HepG2 (cell line): Measurements from ENCODE around the gene CHST2. TPM values are rescaled to one million over a fixed set of nuclear protein-coding genes. Genes with fewer than 3 reads are reported as not detected.

Source experiments
- ATAC-seq: fragments of 200-7000 bp; cut with Tn5 transposase; 3 replicates; pipeline ENCODE4 v1.9.1; 2020; ENCODE audit warnings: mild to moderate bottlenecking, moderate library complexity
- BruUV-seq: library from RNA; stranded (reverse); fragments of 400-500 nt; replicated peaks from 2 replicates; lab custom pipeline; 2021; lab: Mats Ljungman, UMichigan
- CTCF ChIA-PET: fragments of 300-600 bp; formaldehyde crosslinking; extraction: SDS; loops from one replicate; lab custom pipeline; 2021; ENCODE audit warnings: low total read pairs, inconsistent platforms, low intra/inter-chr PET ratio; lab: Yijun Ruan, JAX
- POLR2A ChIA-PET: fragments of 350-600 bp; sonication (Branson Sonifier 250); formaldehyde crosslinking; loops from one replicate; lab custom pipeline; 2020; ENCODE audit warnings: antibody characterized with exemption, inconsistent platforms; lab: Yijun Ruan, JAX
- DNase-seq: peaks from one replicate; pipeline ENCODE4 v3.0.0-alpha.2; 2015; ENCODE audit warnings: low spot score
- FAIRE-seq: peaks from 3 replicates; lab custom pipeline; 2011; peaks lifted over from hg19 to GRCh38; lab: Jason Lieb, UNC
- H2AFZ ChIP-seq: one replicate; pipeline ENCODE4 v1.6.1; 2011; ENCODE audit warnings: low read length, inconsistent platforms
- H3K27ac ChIP-seq: fragments of 300-600 bp; 3 replicates; pipeline ENCODE4 v1.8.0; 2011; ENCODE audit warnings: mixed run types, mild to moderate bottlenecking, mixed read lengths, low read length, inconsistent platforms; ENCODE audit not compliant: insufficient read depth; ENCODE audit errors: extremely low read length
- H3K27me3 ChIP-seq, 2 experiments: fragments of 200-600 bp in 1 of 2; 2 replicates in 1 of 2; 3 replicates in 1 of 2; pipeline versions ENCODE4 v1.6.0 to v1.8.0; 2011; ENCODE audit warnings: low read length in 2 of 2, mild to moderate bottlenecking in 2 of 2, moderate library complexity in 2 of 2, inconsistent platforms in 1 of 2; ENCODE audit not compliant: insufficient read depth in 2 of 2, control insufficient read depth in 1 of 2
- H3K36me3 ChIP-seq, 2 experiments: fragments of 200-600 bp in 1 of 2; replicated peaks in 1 of 2; 2 replicates in 1 of 2; 3 replicates in 1 of 2; pipeline versions ENCODE4 v1.5.1 to v1.8.0; 2011; ENCODE audit warnings: low read length in 2 of 2, inconsistent platforms in 1 of 2; ENCODE audit not compliant: insufficient read depth in 2 of 2, control insufficient read depth in 1 of 2
- H3K4me1 ChIP-seq: 2 replicates; pipeline ENCODE4 v1.5.1; 2012; ENCODE audit warnings: low read length, inconsistent platforms; ENCODE audit not compliant: insufficient read depth
- H3K4me2 ChIP-seq: 2 replicates; pipeline ENCODE4 v1.6.0; 2011; ENCODE audit warnings: low read depth, low read length, inconsistent platforms
- H3K4me3 ChIP-seq, 3 experiments: fragments of 200-600 bp in 1 of 3; sonication (generic), shearing (Covaris generic) in 1 of 3; replicated peaks in 1 of 3; 2 replicates each; pipeline ENCODE4 v1.5.1; 2011 to 2016; ENCODE audit warnings: low read length in 3 of 3, inconsistent platforms in 2 of 3, low read depth in 2 of 3, mild to moderate bottlenecking in 2 of 3, control low read depth in 1 of 3, mixed read lengths in 1 of 3; ENCODE audit not compliant: insufficient read depth in 1 of 3
- H3K79me2 ChIP-seq: one replicate; pipeline ENCODE4 v1.6.1; 2011; ENCODE audit warnings: low read length, inconsistent platforms; ENCODE audit not compliant: insufficient read depth
- H3K9ac ChIP-seq: 2 replicates; pipeline ENCODE4 v1.6.0; 2011; ENCODE audit warnings: mild to moderate bottlenecking, low read depth, low read length, inconsistent platforms; ENCODE audit not compliant: insufficient read depth
- H3K9me3 ChIP-seq: 2 replicates; pipeline ENCODE4 v1.5.1; 2012; ENCODE audit warnings: mild to moderate bottlenecking, low read length
- H4K20me1 ChIP-seq: 2 replicates; pipeline ENCODE4 v1.6.0; 2011; ENCODE audit warnings: inconsistent platforms, mild to moderate bottlenecking, low read length, moderate library complexity; ENCODE audit not compliant: insufficient read depth
- KLF11 ChIP-seq: IDR thresholded peaks from 2 replicates; pipeline ENCODE4 v1.6.1; 2016; ENCODE audit warnings: missing compliant biosample characterization
- PRPF4 ChIP-seq: fragments of 200-400 bp; formaldehyde crosslinking; IDR thresholded peaks from 2 replicates; pipeline ENCODE4 v1.6.1; 2016; ENCODE audit warnings: low read length, low read depth; ENCODE audit not compliant: poor library complexity, severe bottlenecking
- TRIM24 ChIP-seq: sonication (generic); formaldehyde crosslinking; IDR thresholded peaks from 2 replicates; pipeline ENCODE4 v1.8.0; 2022; ENCODE audit warnings: mild to moderate bottlenecking, missing genetic modification reagents
- TSC22D2 ChIP-seq: sonication (generic); formaldehyde crosslinking; IDR thresholded peaks from 2 replicates; pipeline ENCODE4 v1.5.1; 2020; ENCODE audit warnings: missing genetic modification reagents, mild to moderate bottlenecking, borderline replicate concordance
- ZBTB7A ChIP-seq: sonication (generic); formaldehyde crosslinking; IDR thresholded peaks from 2 replicates; pipeline ENCODE4 v1.8.0; 2022; ENCODE audit warnings: mild to moderate bottlenecking, missing genetic modification reagents
- ZNF292 ChIP-seq: sonication (generic); formaldehyde crosslinking; IDR thresholded peaks from 2 replicates; pipeline ENCODE4 v1.8.1; 2022; ENCODE audit warnings: mild to moderate bottlenecking, low read depth, missing genetic modification reagents, borderline replicate concordance
- ZNF335 ChIP-seq: sonication (generic); formaldehyde crosslinking; IDR thresholded peaks from 2 replicates; pipeline ENCODE4 v1.4.0; 2020; ENCODE audit warnings: missing genetic modification reagents
- ZNF441 ChIP-seq: sonication (generic); formaldehyde crosslinking; IDR thresholded peaks from 2 replicates; pipeline ENCODE4 v1.7.0; 2021; ENCODE audit warnings: missing genetic modification reagents, borderline replicate concordance
- ZNF530 ChIP-seq: sonication (generic); formaldehyde crosslinking; IDR thresholded peaks from 2 replicates; pipeline ENCODE4 v1.5.0; 2020; ENCODE audit warnings: low read depth, mild to moderate bottlenecking, missing genetic modification reagents
- ZNF552 ChIP-seq: sonication (generic); formaldehyde crosslinking; IDR thresholded peaks from 2 replicates; pipeline ENCODE4 v1.9.0; 2022; ENCODE audit warnings: missing genetic modification reagents, mild to moderate bottlenecking, borderline replicate concordance
- ZNF558 ChIP-seq: sonication (generic); formaldehyde crosslinking; IDR thresholded peaks from 2 replicates; pipeline ENCODE4 v1.9.0; 2022; ENCODE audit warnings: mild to moderate bottlenecking, missing genetic modification reagents, borderline replicate concordance
- ZNF780A ChIP-seq: sonication (generic); formaldehyde crosslinking; IDR thresholded peaks from 2 replicates; pipeline ENCODE4 v1.8.0; 2022; ENCODE audit warnings: mild to moderate bottlenecking, missing genetic modification reagents, moderate library complexity
- WGBS: methylation state at CpG from one replicate; pipeline ENCODE4 v1.1.6; 2017; ENCODE audit warnings: low lambda C conversion rate; 5-methylcytosine and 5-hydroxymethylcytosine counted together
- in situ Hi-C: cut with HindIII; loops from 2 replicates; pipeline ENCODE4 v1.10.0; 2017; ENCODE audit warnings: low pct_unique_long_range_greater_than_20kb; ENCODE audit not compliant: extremely low pct_ligation_motif_present
- intact Hi-C: fragments of 100-400 bp; cut with micrococcal nuclease; formaldehyde crosslinking; loops from one replicate; pipeline ENCODE4 v1.10.0; 2022; ENCODE audit not compliant: unreplicated experiment
- polyA plus RNA-seq, 8 experiments: library from polyadenylated mRNA; depleted of rRNA in 3 of 8; stranded (reverse) in 7 of 8; unstranded in 1 of 8; fragments of >200 nt; fragmentation: Illumina TruSeq in 4 of 8; extraction: Trizol in 4 of 8; gene quantifications; 2 replicates each; pipeline versions ENCODE4 v1.2.1 to v1.2.3, GENCODE V29; 2011 to 2016; ENCODE audit warnings: low read depth in 4 of 8, missing spikeins in 1 of 8, mixed read lengths in 1 of 8; ENCODE audit not compliant: insufficient read depth in 1 of 8
- total RNA-seq, 5 experiments: library from RNA; depleted of rRNA; stranded (reverse); fragments of >200 nt; fragmentation: Illumina TruSeq; extraction: Trizol; gene quantifications; 2 replicates each; pipeline ENCODE4 v1.2.3, GENCODE V29; 2016; ENCODE audit warnings: low read depth in 1 of 5
- TF ChIP-seq, protein P1 (sequence below): sonication (generic); formaldehyde crosslinking; IDR thresholded peaks from 2 replicates; pipeline ENCODE4 v1.8.1; 2022; ENCODE audit warnings: mild to moderate bottlenecking, missing genetic modification reagents
- TF ChIP-seq, protein P2 (sequence below): sonication (generic); formaldehyde crosslinking; IDR thresholded peaks from 2 replicates; pipeline ENCODE4 v1.4.0; 2020; ENCODE audit warnings: missing genetic modification reagents
- TF ChIP-seq, protein P3 (sequence below): sonication (generic); formaldehyde crosslinking; IDR thresholded peaks from 2 replicates; pipeline ENCODE4 v1.4.0; 2020; ENCODE audit warnings: missing genetic modification reagents, borderline replicate concordance
- TF ChIP-seq, protein P4 (sequence below): sonication (generic); formaldehyde crosslinking; IDR thresholded peaks from 2 replicates; pipeline ENCODE4 v1.4.0; 2020; ENCODE audit warnings: mild to moderate bottlenecking, missing genetic modification reagents

CHST2 gene
- total and polyA plus RNA-seq, 2 of the 13 experiments (the other 11 are each of a cell fraction or from before 2014, with no cell fraction given), result not detected

DNA sequence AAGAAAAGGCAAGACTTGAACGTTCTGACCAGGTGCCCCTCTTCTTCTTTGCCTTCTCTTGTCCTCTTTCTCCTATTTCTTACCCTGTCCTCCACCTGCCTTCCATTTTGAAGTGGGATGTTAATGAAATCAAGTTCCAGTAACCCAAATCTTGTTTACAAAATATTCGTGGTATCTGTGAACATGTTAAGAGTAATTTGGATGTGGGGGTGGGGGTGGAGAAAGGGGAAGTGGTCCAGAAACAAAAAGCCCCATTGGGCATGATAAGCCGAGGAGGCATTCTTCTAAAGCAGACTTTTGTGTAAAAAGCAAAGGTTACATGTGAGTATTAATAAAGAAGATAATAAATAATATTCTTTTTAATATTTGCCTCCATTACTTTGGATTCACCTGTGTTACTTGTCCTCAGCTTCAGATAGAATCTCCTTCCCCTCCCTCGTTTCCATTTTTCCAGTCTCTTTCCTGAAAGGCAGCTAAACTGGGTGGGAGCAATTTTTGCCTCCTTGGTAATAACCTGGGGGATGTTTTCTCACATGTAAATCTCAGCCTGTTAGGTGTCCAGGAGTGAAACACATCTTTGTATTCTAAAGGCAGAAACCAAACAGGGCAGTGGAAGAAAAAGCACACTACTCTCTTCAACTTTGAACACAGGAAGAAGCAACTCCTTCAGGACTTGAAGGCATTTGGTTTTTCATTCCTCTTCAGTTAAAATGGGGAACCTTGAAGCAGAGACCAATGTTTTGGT, 3.2 kb downstream of the CHST2 start:
- H2AFZ ChIP-seq, result no peak overlapping the region
- H3K4me1 ChIP-seq, result peaks cover 13% of the 10 kb centered on the region
- TF ChIP-seq ZNF558 (CRISPR knock-in tag), result no peak
- no peak for TF ChIP-seq PRPF4
- TF ChIP-seq ZNF780A (CRISPR knock-in tag), result no peak
- TF ChIP-seq ZBTB7A (CRISPR knock-in tag), result no peak
- TF ChIP-seq ZNF292 (CRISPR knock-in tag), result no peak
- TF ChIP-seq, protein P1, sequence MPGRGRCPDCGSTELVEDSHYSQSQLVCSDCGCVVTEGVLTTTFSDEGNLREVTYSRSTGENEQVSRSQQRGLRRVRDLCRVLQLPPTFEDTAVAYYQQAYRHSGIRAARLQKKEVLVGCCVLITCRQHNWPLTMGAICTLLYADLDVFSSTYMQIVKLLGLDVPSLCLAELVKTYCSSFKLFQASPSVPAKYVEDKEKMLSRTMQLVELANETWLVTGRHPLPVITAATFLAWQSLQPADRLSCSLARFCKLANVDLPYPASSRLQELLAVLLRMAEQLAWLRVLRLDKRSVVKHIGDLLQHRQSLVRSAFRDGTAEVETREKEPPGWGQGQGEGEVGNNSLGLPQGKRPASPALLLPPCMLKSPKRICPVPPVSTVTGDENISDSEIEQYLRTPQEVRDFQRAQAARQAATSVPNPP, result no peak
- TF ChIP-seq TSC22D2 (CRISPR knock-in tag), result no peak
- no peak for TF ChIP-seq ZNF335
- TF ChIP-seq, protein P2, sequence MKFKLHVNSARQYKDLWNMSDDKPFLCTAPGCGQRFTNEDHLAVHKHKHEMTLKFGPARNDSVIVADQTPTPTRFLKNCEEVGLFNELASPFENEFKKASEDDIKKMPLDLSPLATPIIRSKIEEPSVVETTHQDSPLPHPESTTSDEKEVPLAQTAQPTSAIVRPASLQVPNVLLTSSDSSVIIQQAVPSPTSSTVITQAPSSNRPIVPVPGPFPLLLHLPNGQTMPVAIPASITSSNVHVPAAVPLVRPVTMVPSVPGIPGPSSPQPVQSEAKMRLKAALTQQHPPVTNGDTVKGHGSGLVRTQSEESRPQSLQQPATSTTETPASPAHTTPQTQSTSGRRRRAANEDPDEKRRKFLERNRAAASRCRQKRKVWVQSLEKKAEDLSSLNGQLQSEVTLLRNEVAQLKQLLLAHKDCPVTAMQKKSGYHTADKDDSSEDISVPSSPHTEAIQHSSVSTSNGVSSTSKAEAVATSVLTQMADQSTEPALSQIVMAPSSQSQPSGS (CRISPR knock-in tag), result no peak
- no peak for TF ChIP-seq TRIM24 (CRISPR knock-in tag)
- TF ChIP-seq ZNF552, result no peak
- TF ChIP-seq, protein P3, sequence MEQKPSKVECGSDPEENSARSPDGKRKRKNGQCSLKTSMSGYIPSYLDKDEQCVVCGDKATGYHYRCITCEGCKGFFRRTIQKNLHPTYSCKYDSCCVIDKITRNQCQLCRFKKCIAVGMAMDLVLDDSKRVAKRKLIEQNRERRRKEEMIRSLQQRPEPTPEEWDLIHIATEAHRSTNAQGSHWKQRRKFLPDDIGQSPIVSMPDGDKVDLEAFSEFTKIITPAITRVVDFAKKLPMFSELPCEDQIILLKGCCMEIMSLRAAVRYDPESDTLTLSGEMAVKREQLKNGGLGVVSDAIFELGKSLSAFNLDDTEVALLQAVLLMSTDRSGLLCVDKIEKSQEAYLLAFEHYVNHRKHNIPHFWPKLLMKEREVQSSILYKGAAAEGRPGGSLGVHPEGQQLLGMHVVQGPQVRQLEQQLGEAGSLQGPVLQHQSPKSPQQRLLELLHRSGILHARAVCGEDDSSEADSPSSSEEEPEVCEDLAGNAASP (CRISPR knock-in tag), result no peak
- no peak for TF ChIP-seq ZNF530
- no peak for TF ChIP-seq KLF11 (CRISPR knock-in tag)
- TF ChIP-seq, protein P4, sequence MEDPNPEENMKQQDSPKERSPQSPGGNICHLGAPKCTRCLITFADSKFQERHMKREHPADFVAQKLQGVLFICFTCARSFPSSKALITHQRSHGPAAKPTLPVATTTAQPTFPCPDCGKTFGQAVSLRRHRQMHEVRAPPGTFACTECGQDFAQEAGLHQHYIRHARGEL (CRISPR knock-in tag), result no peak
- no peak for TF ChIP-seq ZNF441 (CRISPR knock-in tag)
- H3K79me2 ChIP-seq, result no peaks in the 10 kb centered on the region
- H3K27ac ChIP-seq, result no peak overlapping the region
- ChIA-PET CTCF (no interaction called here), POLR2A (no interaction called here)
- in situ Hi-C loops (no loop called here), intact Hi-C loops (no loop called here)
- H3K9ac ChIP-seq, result no peak overlapping the region
- no peaks in the 10 kb centered on the region for H4K20me1 ChIP-seq
- FAIRE-seq, result no peak
- no peaks in the 10 kb centered on the region for H3K36me3 ChIP-seq
- peaks cover 2 to 23% of the 10 kb centered on the region in 2 experiments; a peak in 4 of 5 replicates for H3K27me3 ChIP-seq
- no peak for DNase-seq
- H3K9me3 ChIP-seq, result no peaks in the 10 kb centered on the region
- H3K4me2 ChIP-seq, result no peak overlapping the region
- no TSS peak for BruUV-seq
- H3K4me3 ChIP-seq, result no peak overlapping the region
- WGBS, result 24% methylated on average over 4 of the region's 4 CpGs
- ATAC-seq, result no peak
